A549 (cell line): ENCODE data around the gene ZBTB11. TPM values are rescaled to one million over a fixed set of nuclear protein-coding genes. Genes with fewer than 3 reads are reported as not detected.

Experiments used
- ATAC-seq, 2 experiments: fragments of 200-7000 bp in 1 of 2; fragments of >200 bp in 1 of 2; cut with Nextera tagmentation in 1 of 2; cut with Tn5 transposase in 1 of 2; 3 replicates each; pipeline versions ENCODE4 v1.8.0 to v1.9.1; 2018 to 2020; ENCODE audit warnings: mild to moderate bottlenecking in 1 of 2, moderate library complexity in 1 of 2
- CTCF ChIA-PET: fragments of 300-600 bp; sonication (Branson Sonifier 250); formaldehyde crosslinking; extraction: SDS; loops from one replicate; lab custom pipeline; 2021; ENCODE audit warnings: antibody characterized with exemption, inconsistent platforms; lab: Yijun Ruan, JAX
- POLR2A ChIA-PET: fragments of 350-600 bp; formaldehyde crosslinking; extraction: SDS; loops from one replicate; lab custom pipeline; 2021; ENCODE audit warnings: antibody characterized with exemption, inconsistent platforms; lab: Yijun Ruan, JAX
- DNase-seq, 2 experiments: peaks; one replicate each; pipeline versions ENCODE4 v3.0.0 to v3.0.0-alpha.2; 2011 to 2016; ENCODE audit warnings: low read depth in 1 of 2, low spot score in 1 of 2
- FAIRE-seq: peaks from 2 replicates; lab custom pipeline; 2011; peaks lifted over from hg19 to GRCh38; lab: Jason Lieb, UNC
- H3K27ac ChIP-seq, 2 experiments: fragments of >200 bp; sonication (Bioruptor Twin); formaldehyde crosslinking; 3 replicates each; pipeline ENCODE4 v1.5.1; 2016 to 2017
- H3K4me1 ChIP-seq: fragments of >200 bp; sonication (Bioruptor Twin); formaldehyde crosslinking; 3 replicates; pipeline ENCODE4 v1.6.1; 2016
- H3K4me2 ChIP-seq: fragments of >200 bp; sonication (Bioruptor Twin); formaldehyde crosslinking; 3 replicates; pipeline ENCODE4 v1.6.1; 2016
- H3K4me3 ChIP-seq: fragments of >200 bp; sonication (Bioruptor Twin); formaldehyde crosslinking; 3 replicates; pipeline ENCODE4 v1.5.1; 2016
- H3K9me3 ChIP-seq: fragments of >200 bp; sonication (Bioruptor Twin); formaldehyde crosslinking; 3 replicates; pipeline ENCODE4 v1.6.1; 2016
- CEBPB ChIP-seq, 2 experiments: fragments of >200 bp in 1 of 2; sonication (Bioruptor Twin) in 1 of 2; formaldehyde crosslinking in 1 of 2; IDR thresholded peaks; 2 replicates each; pipeline ENCODE4 v1.6.1; 2012 to 2016
- EHF ChIP-seq: fragments of 250-450 bp; sonication (Bioruptor Pico); IDR thresholded peaks from 2 replicates; pipeline ENCODE4 v1.5.0; 2020; ENCODE audit warnings: mild to moderate bottlenecking
- ESRRA ChIP-seq: fragments of 150-350 bp; IDR thresholded peaks from 2 replicates; pipeline ENCODE4 v1.6.1; 2014; ENCODE audit warnings: mild to moderate bottlenecking, low read length, borderline replicate concordance
- FOSB ChIP-seq: fragments of 250-450 bp; sonication (Bioruptor Pico); IDR thresholded peaks from 2 replicates; pipeline ENCODE4 v1.5.0; 2020; ENCODE audit warnings: mild to moderate bottlenecking, moderate library complexity
- FOSL2 ChIP-seq, 2 experiments: fragments of 450-650 bp in 1 of 2; fragments of >200 bp in 1 of 2; sonication (Bioruptor Twin) in 1 of 2; formaldehyde crosslinking; IDR thresholded peaks; 2 replicates each; pipeline versions ENCODE4 v1.5.0 to v1.6.1; 2016 to 2020; ENCODE audit warnings: mild to moderate bottlenecking in 1 of 2, moderate library complexity in 1 of 2
- JUN ChIP-seq, 2 experiments: fragments of >200 bp; sonication (Bioruptor Twin); formaldehyde crosslinking; IDR thresholded peaks; 2 replicates in 1 of 2; 3 replicates in 1 of 2; pipeline ENCODE4 v1.6.1; 2016 to 2017
- JUNB ChIP-seq: fragments of >200 bp; sonication (Bioruptor Twin); formaldehyde crosslinking; IDR thresholded peaks from 2 replicates; pipeline ENCODE4 v1.6.1; 2016
- KDM1A ChIP-seq: fragments of 200-600 bp; sonication (generic); IDR thresholded peaks from 2 replicates; pipeline ENCODE4 v1.6.1; 2016; ENCODE audit warnings: low read depth, mild to moderate bottlenecking
- MAFK ChIP-seq: fragments of 450-650 bp; IDR thresholded peaks from 2 replicates; pipeline ENCODE4 v1.6.1; 2014; ENCODE audit not compliant: partially characterized antibody
- MYC ChIP-seq: IDR thresholded peaks from 2 replicates; pipeline ENCODE4 v1.6.1; 2012; ENCODE audit warnings: mild to moderate bottlenecking, inconsistent platforms, low read length, improper control_type of control experiment, borderline replicate concordance
- PHF8 ChIP-seq: fragments of 200-600 bp; sonication (generic); IDR thresholded peaks from 2 replicates; pipeline ENCODE4 v1.6.1; 2016; ENCODE audit warnings: low read depth, mild to moderate bottlenecking, antibody characterized with exemption, moderate library complexity, borderline replicate concordance
- RCOR1 ChIP-seq: fragments of 150-350 bp; IDR thresholded peaks from 2 replicates; pipeline ENCODE4 v1.6.1; 2014; ENCODE audit warnings: antibody characterized with exemption, low read length, low read depth
- TFCP2L1 ChIP-seq: fragments of 250-450 bp; sonication (Bioruptor Pico); IDR thresholded peaks from 2 replicates; pipeline ENCODE4 v1.5.0; 2021; ENCODE audit warnings: mild to moderate bottlenecking
- TP53 ChIP-seq: fragments of 250-450 bp; sonication (Bioruptor Pico); IDR thresholded peaks from 2 replicates; pipeline ENCODE4 v1.5.0; 2021; ENCODE audit warnings: mild to moderate bottlenecking, moderate library complexity
- WGBS: methylation state at CpG from one replicate; pipeline ENCODE4 v1.1.6; 2017; ENCODE audit errors: missing lambda C conversion rate; 5-methylcytosine and 5-hydroxymethylcytosine counted together
- polyA plus RNA-seq, 4 experiments: library from polyadenylated mRNA; depleted of rRNA in 3 of 4; stranded (reverse); fragments of >200 nt; fragmentation: RNase III in 1 of 4; extraction: RNeasy Plus Mini Kit Qiagen cat#74134 plus additional on column Dnase treatment in 1 of 4; gene quantifications; 2 replicates in 3 of 4; 3 replicates in 1 of 4; pipeline ENCODE4 v1.2.3, GENCODE V29; 2011 to 2017
- TF ChIP-seq, protein P1 (sequence below): fragments of 200-600 bp; sonication (generic); IDR thresholded peaks from 2 replicates; pipeline ENCODE4 v1.6.1; 2016; ENCODE audit warnings: antibody characterized with exemption, mild to moderate bottlenecking, moderate library complexity
- TF ChIP-seq, protein P2 (sequence below): IDR thresholded peaks from 2 replicates; pipeline ENCODE4 v1.6.1; 2012; ENCODE audit warnings: low read depth, borderline replicate concordance
- TF ChIP-seq, protein P3 (sequence below): fragments of 250-450 bp; sonication (Bioruptor Pico); IDR thresholded peaks from 2 replicates; pipeline ENCODE4 v1.5.0; 2021; ENCODE audit warnings: mild to moderate bottlenecking, moderate library complexity, borderline replicate concordance

The ZBTB11 gene
- polyA plus RNA-seq, 2 of the 4 experiments (the other 2 are of a cell fraction), result 11.3 to 24.3 TPM

DNA sequence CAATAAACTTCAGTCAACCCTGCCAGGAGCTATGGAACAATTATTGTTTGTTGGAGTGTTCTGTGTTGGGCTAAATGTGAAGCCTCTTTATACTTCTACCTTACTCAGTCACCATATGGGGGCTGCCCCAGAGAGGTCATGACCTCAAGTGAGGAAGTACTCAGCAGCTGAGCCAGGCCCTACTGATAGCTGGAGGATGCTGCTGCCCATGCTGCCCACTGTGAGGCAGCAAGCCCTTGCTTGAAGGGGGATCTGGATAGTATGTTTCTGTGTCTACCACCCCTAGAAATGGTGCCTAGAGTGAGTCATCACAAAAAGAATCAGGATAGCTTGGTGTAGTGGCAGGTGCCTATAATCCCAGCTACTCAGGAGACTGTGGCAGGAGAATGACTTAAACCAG, 14.0 kb upstream of the ZBTB11 start:
- no peak for FAIRE-seq
- Histone ChIP-seq H3K27ac (no peak overlapping the region), H3K4me3 (no peak overlapping the region)
- POLR2A ChIA-PET, result no interaction called here
- TF ChIP-seq MAFK, result no peak
- TF ChIP-seq JUN (IDR thresholded peaks at IDR 0.05), result no peak
- no peak for TF ChIP-seq PHF8
- TF ChIP-seq RCOR1, result no peak
- TF ChIP-seq EHF (CRISPR knock-in tag), result no peak
- no peak for TF ChIP-seq TFCP2L1 (CRISPR knock-in tag)
- no peak for TF ChIP-seq FOSL2 (IDR thresholded peaks at IDR 0.05)
- TF ChIP-seq FOSL2 (CRISPR knock-in tag; IDR thresholded peaks at IDR 0.05), result no peak
- TF ChIP-seq MYC, result no peak
- TF ChIP-seq, protein P1, sequence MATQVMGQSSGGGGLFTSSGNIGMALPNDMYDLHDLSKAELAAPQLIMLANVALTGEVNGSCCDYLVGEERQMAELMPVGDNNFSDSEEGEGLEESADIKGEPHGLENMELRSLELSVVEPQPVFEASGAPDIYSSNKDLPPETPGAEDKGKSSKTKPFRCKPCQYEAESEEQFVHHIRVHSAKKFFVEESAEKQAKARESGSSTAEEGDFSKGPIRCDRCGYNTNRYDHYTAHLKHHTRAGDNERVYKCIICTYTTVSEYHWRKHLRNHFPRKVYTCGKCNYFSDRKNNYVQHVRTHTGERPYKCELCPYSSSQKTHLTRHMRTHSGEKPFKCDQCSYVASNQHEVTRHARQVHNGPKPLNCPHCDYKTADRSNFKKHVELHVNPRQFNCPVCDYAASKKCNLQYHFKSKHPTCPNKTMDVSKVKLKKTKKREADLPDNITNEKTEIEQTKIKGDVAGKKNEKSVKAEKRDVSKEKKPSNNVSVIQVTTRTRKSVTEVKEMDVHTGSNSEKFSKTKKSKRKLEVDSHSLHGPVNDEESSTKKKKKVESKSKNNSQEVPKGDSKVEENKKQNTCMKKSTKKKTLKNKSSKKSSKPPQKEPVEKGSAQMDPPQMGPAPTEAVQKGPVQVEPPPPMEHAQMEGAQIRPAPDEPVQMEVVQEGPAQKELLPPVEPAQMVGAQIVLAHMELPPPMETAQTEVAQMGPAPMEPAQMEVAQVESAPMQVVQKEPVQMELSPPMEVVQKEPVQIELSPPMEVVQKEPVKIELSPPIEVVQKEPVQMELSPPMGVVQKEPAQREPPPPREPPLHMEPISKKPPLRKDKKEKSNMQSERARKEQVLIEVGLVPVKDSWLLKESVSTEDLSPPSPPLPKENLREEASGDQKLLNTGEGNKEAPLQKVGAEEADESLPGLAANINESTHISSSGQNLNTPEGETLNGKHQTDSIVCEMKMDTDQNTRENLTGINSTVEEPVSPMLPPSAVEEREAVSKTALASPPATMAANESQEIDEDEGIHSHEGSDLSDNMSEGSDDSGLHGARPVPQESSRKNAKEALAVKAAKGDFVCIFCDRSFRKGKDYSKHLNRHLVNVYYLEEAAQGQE, result no peak
- no peak for TF ChIP-seq JUNB
- TF ChIP-seq FOSB, result no peak
- TF ChIP-seq KDM1A, result no peak
- no peak for TF ChIP-seq TP53 (CRISPR knock-in tag)
- no peak for TF ChIP-seq ESRRA
- no peak for TF ChIP-seq CEBPB (IDR thresholded peaks at IDR 0.05)
- TF ChIP-seq, all 56 proteins: peak for 0
- ATAC-seq, result no peak
- DNase-seq, result no peak
- no peak overlapping the region for H3K4me2 ChIP-seq
- H3K9me3 ChIP-seq, result no peaks in the 10 kb centered on the region
- CTCF ChIA-PET, result interaction anchor here (0.7 to 2.2 kb wide), 5 partner anchors 10 to 539 kb away, joined by 3 to 10 read pairs (median 4); partner anchors contain the start of gene ZBTB11
- H3K4me1 ChIP-seq, result peaks cover 5% of the 10 kb centered on the region

DNA sequence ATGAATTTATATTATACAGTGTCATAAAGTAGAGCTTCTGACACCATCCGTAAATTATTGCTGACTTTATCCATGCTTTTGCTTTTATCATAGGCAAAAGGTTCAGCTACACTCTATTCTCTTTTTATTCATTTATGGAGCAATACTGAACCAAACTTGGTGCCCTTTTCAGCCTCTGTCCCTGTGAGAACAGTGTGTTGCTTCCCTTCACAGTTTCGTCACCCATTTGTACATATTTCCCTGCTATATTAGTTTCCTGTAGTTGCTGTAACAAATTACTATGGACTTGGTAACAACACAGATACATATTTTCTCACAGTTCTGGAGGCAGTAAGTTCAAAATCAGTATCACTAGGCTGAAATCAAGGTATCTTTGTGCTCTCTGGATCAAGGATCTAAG, 12.4 kb upstream of the ZBTB11 start:
- TF ChIP-seq, protein P2, sequence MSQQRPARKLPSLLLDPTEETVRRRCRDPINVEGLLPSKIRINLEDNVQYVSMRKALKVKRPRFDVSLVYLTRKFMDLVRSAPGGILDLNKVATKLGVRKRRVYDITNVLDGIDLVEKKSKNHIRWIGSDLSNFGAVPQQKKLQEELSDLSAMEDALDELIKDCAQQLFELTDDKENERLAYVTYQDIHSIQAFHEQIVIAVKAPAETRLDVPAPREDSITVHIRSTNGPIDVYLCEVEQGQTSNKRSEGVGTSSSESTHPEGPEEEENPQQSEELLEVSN, result no peak
- no peak for TF ChIP-seq TP53 (CRISPR knock-in tag)
- TF ChIP-seq, protein P3, sequence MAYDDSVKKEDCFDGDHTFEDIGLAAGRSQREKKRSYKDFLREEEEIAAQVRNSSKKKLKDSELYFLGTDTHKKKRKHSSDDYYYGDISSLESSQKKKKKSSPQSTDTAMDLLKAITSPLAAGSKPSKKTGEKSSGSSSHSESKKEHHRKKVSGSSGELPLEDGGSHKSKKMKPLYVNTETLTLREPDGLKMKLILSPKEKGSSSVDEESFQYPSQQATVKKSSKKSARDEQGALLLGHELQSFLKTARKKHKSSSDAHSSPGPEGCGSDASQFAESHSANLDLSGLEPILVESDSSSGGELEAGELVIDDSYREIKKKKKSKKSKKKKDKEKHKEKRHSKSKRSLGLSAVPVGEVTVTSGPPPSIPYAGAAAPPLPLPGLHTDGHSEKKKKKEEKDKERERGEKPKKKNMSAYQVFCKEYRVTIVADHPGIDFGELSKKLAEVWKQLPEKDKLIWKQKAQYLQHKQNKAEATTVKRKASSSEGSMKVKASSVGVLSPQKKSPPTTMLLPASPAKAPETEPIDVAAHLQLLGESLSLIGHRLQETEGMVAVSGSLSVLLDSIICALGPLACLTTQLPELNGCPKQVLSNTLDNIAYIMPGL (CRISPR knock-in tag), result no peak
- no peak overlapping the region for H3K4me2 ChIP-seq
- no peak for FAIRE-seq
- H3K27ac ChIP-seq, result no peak overlapping the region
- POLR2A ChIA-PET, result no interaction called here
- H3K4me1 ChIP-seq, result peaks cover 15% of the 10 kb centered on the region
- no peaks in the 10 kb centered on the region for H3K9me3 ChIP-seq
- no peak for DNase-seq
- 95% methylated on average over 2 of the region's 2 CpGs for WGBS
- no peak for ATAC-seq
- CTCF ChIA-PET, result interaction anchor here (4.6 kb wide), 1 partner anchor 12 kb away, joined by 30 read pairs; the partner anchor contains the start of gene ZBTB11
- no peak overlapping the region for H3K4me3 ChIP-seq
